Testis (tissue), 3 donors: ENCODE data around the gene CACNG3. TPM values are rescaled to one million over a fixed set of nuclear protein-coding genes. Genes with fewer than 3 reads are reported as not detected.

Experiments used
- DNase-seq: peaks from one replicate; pipeline ENCODE4 v3.0.0-alpha.2; 2019
- H3K27ac ChIP-seq, 2 donors: fragments of 200-600 bp; sonication (generic); one replicate each; pipeline ENCODE4 v1.5.1; 2019
- H3K27me3 ChIP-seq: fragments of 200-600 bp; sonication (generic); one replicate; pipeline ENCODE4 v1.5.1; 2019
- H3K36me3 ChIP-seq: fragments of 200-600 bp; sonication (generic); one replicate; pipeline ENCODE4 v1.5.1; 2017; ENCODE audit warnings: low read depth; ENCODE audit errors: missing control alignments
- H3K4me1 ChIP-seq: fragments of 200-600 bp; sonication (generic); one replicate; pipeline ENCODE4 v1.5.1; 2019
- H3K4me3 ChIP-seq, 2 donors: fragments of 200-600 bp; sonication (generic); one replicate each; pipeline ENCODE4 v1.5.1; 2017 to 2019
- H3K9me3 ChIP-seq: fragments of 200-600 bp; sonication (generic); one replicate; pipeline ENCODE4 v1.5.1; 2017
- CTCF ChIP-seq, 3 experiments: fragments of 450-650 bp in 2 of 3; fragments of 200-600 bp in 1 of 3; sonication (generic) in 1 of 3; IDR thresholded peaks; one replicate each; pipeline ENCODE4 v1.5.1; 2016 to 2019; ENCODE audit warnings: antibody characterized with exemption in 3 of 3, mild to moderate bottlenecking in 2 of 3, moderate library complexity in 1 of 3
- POLR2A ChIP-seq: fragments of 450-650 bp; IDR thresholded peaks from one replicate; pipeline ENCODE4 v1.6.1; 2017; ENCODE audit warnings: antibody characterized with exemption, mild to moderate bottlenecking, moderate library complexity
- WGBS, 2 donors: methylation state at CpG; one replicate each; pipeline ENCODE4 v1.1.5; 2018; 5-methylcytosine and 5-hydroxymethylcytosine counted together
- intact Hi-C: fragments of 100-400 bp; cut with DNase I; formaldehyde crosslinking; loops from one replicate; pipeline ENCODE4 v1.15.1; 2023; ENCODE audit warnings: low total_unique reads
- polyA plus RNA-seq: library from polyadenylated mRNA; stranded (reverse); fragments of 350-450 nt; fragmentation: Illumina TruSeq; extraction: RNeasy Lipid Tissue Mini Kit (QIAGEN cat#74804); gene quantifications from one replicate; pipeline ENCODE4 v1.2.3, GENCODE V29; 2014; ENCODE audit warnings: low read depth, low replicate concordance; ENCODE audit not compliant: insufficient read depth
- total RNA-seq, 2 donors: library from RNA; depleted of rRNA; stranded (reverse); fragments of >200 nt; gene quantifications; one replicate each; pipeline ENCODE4 v1.2.3, GENCODE V29; 2016

CACNG3 gene
- total and polyA plus RNA-seq, 3 donors from 2014 or later = 0.06 to 0.32 TPM; not detected in 1

GRCh38 chr16:24286741-24287405 is 30.7 kb downstream of the CACNG3 start:
- Histone ChIP-seq H3K27me3 (no peaks in the 10 kb centered on the region), H3K36me3 (no peaks in the 10 kb centered on the region), H3K4me3 (no peak overlapping the region), H3K9me3 (no peaks in the 10 kb centered on the region), H3K27ac (no peak overlapping the region), H3K4me1 (no peaks in the 10 kb centered on the region)
- intact Hi-C loops = no loop called here
- TF ChIP-seq CTCF (IDR thresholded peaks at IDR 0.05) = no peak
- no peak for DNase-seq
- 82 to 88% methylated on average over 9 of the region's 9 CpGs for WGBS, 2 donors

- intact Hi-C loops = no loop called here
- H3K27ac ChIP-seq = no peak overlapping the region
- DNase-seq = no peak
- no peak overlapping the region for H3K4me3 ChIP-seq
- no peaks in the 10 kb centered on the region for H3K36me3 ChIP-seq
- no peaks in the 10 kb centered on the region for H3K9me3 ChIP-seq
- TF ChIP-seq CTCF (IDR thresholded peaks at IDR 0.05) = no peak
- TF ChIP-seq POLR2A = no peak
- 59 to 74% methylated on average over 2 of the region's 2 CpGs for WGBS, 2 donors
- H3K4me1 ChIP-seq = no peaks in the 10 kb centered on the region
- H3K27me3 ChIP-seq = no peaks in the 10 kb centered on the region
Observed at GRCh38 chr16:24288516-24288915, 32.4 kb downstream of the CACNG3 start.

GRCh38 chr16:24289166-24289700 is 33.1 kb downstream of the CACNG3 start:
- WGBS, 2 donors = 52 to 67% methylated on average over 3 of the region's 3 CpGs
- H3K36me3 ChIP-seq = no peaks in the 10 kb centered on the region
- DNase-seq = no peak
- H3K4me3 ChIP-seq = no peak overlapping the region
- intact Hi-C loops = no loop called here
- no peak for TF ChIP-seq POLR2A
- TF ChIP-seq CTCF (IDR thresholded peaks at IDR 0.05) = no peak
- H3K27me3 ChIP-seq = no peaks in the 10 kb centered on the region
- H3K9me3 ChIP-seq = no peaks in the 10 kb centered on the region
- H3K27ac ChIP-seq = no peak overlapping the region
- no peaks in the 10 kb centered on the region for H3K4me1 ChIP-seq

- no peaks in the 10 kb centered on the region for H3K4me1 ChIP-seq
- intact Hi-C loops = no loop called here
- no peaks in the 10 kb centered on the region for H3K9me3 ChIP-seq
- DNase-seq = no peak
- no peaks in the 10 kb centered on the region for H3K36me3 ChIP-seq
- TF ChIP-seq CTCF (IDR thresholded peaks at IDR 0.05) = no peak
- TF ChIP-seq POLR2A = no peak
- H3K27ac ChIP-seq = no peak overlapping the region
- H3K27me3 ChIP-seq = no peaks in the 10 kb centered on the region
- no peak overlapping the region for H3K4me3 ChIP-seq
- WGBS, 2 donors = 55 to 59% methylated on average over 10 of the region's 10 CpGs
Observed at GRCh38 chr16:24291932-24292331, 35.8 kb downstream of the CACNG3 start.

- no peak for TF ChIP-seq POLR2A
- TF ChIP-seq CTCF (IDR thresholded peaks at IDR 0.05) = no peak
Observed at GRCh38 chr16:24294131-24294530, 38.0 kb downstream of the CACNG3 start.

More at GRCh38 chr16:24294131-24294530, 38.0 kb downstream of the CACNG3 start:
- WGBS, 2 donors = 86 to 93% methylated on average over 6 to 7 of the region's 7 CpGs
- Histone ChIP-seq H3K27ac (no peak overlapping the region), H3K4me3 (no peak overlapping the region), H3K9me3 (no peaks in the 10 kb centered on the region), H3K4me1 (no peaks in the 10 kb centered on the region), H3K27me3 (no peaks in the 10 kb centered on the region), H3K36me3 (no peaks in the 10 kb centered on the region)
- DNase-seq = no peak
- intact Hi-C loops = no loop called here
